ENCODE measurements around the gene CIAPIN1.
"Not testable (repeated sequence)": the region's sequence is repeated elsewhere in the genome, so short reads cannot be mapped to it uniquely, and the experiment has no call there.

CIAPIN1 gene

DNA sequence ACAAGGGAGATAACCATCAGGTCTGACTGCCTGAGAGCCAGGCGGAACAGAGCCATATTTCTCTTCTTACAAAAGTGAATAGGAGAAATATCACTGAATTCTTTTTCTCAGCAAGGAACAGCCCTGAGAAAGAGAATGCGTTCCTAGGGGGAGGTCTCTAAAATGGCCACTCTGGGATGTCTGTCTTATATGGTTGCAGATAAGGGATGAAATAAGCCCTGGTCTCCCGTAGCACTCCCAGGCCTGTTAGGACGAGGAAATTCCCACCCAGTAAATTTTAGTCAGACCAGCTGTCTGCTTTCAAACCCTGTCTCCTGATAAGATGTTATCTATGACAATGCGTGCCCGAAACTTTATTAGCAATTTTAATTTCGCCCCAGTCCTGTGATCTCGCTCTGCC is 7.2 kb downstream of the CIAPIN1 start:
- DNase-seq = not testable (repeated sequence)

- DNase-seq = no peak
Measured at GRCh38 chr16:57435838-57436237, 11.3 kb downstream of the CIAPIN1 start.

DNA sequence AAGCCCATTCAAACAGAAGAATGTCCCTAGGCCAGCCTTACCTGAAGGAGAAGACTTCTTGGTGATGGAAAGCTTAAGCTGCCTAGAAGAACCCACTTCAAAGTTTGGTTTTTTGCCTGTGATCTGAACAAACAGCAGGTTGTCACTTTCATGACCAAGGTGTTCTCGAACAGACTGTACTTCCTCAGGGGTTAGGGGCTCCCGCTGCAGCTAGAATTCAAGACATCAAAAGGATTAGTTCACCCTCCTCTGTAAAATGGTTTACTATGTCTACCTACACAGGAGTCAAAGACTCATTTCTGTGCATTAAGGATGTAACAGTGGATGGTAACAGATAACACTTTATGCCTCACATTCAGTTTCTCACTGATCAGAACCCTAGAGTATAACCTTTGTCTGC is 13.2 kb downstream of the CIAPIN1 start:
- DNase-seq = no peak

DNA sequence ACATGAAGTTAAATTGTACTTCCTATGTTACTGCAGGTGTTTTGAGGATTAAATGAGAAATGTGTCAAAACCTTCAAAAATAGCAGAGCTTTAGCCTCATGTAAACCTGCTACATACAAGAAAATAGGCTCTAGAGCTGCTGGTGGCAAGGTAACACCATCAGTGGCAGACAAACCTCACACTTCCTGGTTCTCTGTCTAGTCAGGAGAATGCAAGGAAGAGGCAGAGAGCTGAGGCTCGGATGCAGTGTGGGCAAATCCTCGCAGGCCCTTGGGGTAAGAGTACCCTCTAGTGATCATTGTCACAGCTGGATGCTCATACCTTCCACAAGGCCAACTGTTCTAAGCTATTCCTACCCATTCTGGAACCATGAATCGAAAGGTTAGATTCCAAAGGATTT is 14.2 kb downstream of the CIAPIN1 start:
- no peak for DNase-seq

DNA sequence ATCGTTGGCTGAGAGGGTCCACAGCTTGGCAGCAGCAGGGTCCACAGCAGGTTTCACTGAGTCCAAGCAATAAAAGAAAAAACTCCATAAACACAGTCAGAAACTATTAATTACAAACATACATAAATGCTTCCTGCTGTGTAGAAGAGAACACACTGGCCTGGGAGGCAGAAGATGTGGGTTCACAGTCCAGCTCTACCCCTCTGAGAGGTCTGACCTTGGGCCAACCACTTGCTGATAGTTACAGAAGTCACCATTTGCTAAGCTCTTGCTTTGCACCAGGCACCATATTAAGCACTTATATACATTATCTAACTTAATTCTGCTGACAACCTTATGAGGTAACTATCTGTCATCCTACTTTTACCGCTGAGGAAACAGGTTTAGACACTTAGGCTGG is 14.7 kb downstream of the CIAPIN1 start:
- no peak for DNase-seq

DNA sequence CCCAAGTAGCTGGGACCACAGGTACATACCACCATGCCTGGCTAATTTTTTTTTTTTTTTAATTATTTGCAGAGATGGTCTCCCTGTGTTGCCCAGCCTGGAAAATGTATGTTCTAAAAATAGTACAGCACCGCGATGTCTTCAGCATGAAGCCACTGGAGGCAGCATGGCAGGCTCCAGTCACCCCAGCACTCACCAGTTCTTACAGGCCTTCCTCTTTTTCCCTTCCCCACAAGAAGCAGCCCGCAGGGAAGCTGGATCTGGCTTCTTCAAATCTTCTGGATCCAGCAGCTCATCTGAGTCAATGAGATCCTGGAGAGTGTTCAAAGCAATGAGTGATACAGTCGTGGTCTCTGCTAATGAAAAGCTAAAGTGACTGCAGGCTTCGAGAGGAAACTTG is 16.2 kb downstream of the CIAPIN1 start:
- DNase-seq = no peak

DNA sequence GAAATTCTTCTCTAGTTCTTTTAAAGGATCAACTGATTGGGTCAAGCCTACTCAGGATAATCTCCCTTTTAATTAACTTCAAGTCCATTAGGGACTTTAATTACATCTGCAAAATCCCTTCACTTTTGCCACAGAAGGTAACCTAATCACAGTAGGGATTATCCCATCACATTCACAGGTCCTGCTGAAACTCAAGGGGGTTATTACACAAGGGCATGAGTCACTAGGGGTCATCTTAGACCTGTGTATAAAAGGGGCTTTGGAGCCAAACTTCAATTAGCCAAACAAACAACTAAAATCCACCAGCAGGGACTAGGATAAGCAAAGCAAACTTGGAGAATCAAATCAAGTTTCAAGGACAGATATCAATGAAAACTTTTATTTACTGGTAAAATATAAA is 19.4 kb downstream of the CIAPIN1 start:
- DNase-seq = no peak

- DNase-seq = no peak
Measured at GRCh38 chr16:57427307-57427706, 19.9 kb downstream of the CIAPIN1 start.

- DNase-seq = no peak
Measured at GRCh38 chr16:57426356-57426755, 20.8 kb downstream of the CIAPIN1 start.

GRCh38 chr16:57424583-57424982 is 22.6 kb downstream of the CIAPIN1 start:
- DNase-seq = no peak

GRCh38 chr16:57423152-57423551 is 24.0 kb downstream of the CIAPIN1 start:
- no peak for DNase-seq

- DNase-seq = peak in 1 of 3 experiments; percentile 43
Measured at GRCh38 chr16:57422026-57422944, 24.9 kb downstream of the CIAPIN1 start.

GRCh38 chr16:57419506-57419905 is 27.7 kb downstream of the CIAPIN1 start:
- no peak for DNase-seq

DNA sequence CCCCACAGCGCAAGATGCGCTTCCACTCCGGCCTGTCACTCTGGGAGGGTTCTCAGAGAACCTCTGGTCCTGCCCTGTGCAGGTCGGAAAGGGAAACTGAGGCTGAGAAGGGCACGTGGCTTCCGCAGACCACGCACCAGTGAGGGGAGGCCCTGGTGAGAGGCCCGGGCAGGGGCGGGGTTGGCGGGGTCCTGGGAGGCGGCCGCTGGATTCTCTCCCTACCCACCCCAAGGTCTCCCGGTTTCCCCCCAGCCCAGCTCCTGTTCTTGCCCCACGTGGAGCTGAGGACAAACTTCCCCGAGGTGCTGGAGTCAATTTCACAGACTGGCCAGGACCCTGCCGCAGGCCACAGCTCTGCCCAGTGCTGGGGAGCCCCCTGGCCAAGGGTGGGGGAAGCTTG is 31.1 kb downstream of the CIAPIN1 start:
- DNase-seq = no peak

DNA sequence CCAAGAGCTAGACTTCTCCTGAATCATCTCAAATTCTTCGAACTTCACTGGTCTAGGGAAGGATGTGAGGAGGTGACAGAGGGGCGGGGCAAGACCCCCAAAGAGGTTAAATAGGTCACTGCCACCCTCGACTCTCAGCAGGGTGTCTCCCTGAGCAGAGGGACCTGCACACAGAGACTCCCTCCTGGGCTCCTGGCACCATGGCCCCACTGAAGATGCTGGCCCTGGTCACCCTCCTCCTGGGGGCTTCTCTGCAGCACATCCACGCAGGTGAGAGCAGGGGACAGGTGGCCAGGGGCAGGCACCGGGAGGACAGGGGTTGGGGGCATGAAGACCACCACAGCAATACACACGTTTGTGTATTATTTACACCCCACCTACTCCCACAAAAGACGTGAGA is 33.5 kb downstream of the CIAPIN1 start:
- DNase-seq = no peak

DNA sequence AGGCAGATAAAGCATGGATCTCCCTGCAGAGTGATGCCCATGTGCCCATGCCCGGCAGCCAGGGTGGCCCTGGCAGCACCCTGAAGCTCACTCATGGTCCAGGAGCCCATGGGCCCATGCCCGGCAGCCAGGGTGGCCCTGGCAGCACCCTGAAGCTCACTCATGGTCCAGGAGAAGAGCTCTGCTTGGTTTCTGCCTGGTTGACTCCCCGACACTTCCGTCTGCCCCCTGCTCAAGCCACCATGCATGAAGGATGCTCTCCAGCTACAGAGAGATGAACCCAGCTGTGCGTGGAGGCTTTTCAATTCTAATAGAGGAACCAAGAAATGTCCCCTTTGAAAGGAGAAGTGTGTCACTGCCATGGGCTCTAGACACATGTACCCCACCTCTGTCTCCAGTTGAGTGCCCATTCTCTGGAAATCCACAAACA is 33.9 kb downstream of the CIAPIN1 start:
- no peak for DNase-seq

DNA sequence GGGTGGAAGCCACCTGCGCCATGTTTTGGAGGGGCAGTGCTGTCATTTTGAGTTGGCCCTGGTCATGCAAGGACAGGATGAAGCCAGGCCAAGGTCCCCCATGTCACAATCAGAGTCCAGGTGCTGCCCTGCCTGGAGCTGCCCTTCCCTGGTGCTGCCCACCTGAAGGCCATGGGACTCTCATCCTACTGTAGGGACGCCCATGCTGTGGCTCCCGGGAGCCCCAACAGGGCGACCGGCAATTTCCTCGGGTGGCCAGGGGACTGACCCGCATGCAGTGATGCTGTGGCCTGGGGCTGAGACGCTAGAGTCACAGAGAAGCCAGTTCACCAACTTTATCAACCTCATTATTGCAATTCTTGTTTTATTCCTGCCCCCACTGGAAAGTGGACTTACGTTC is 34.6 kb downstream of the CIAPIN1 start:
- DNase-seq = no peak

DNA sequence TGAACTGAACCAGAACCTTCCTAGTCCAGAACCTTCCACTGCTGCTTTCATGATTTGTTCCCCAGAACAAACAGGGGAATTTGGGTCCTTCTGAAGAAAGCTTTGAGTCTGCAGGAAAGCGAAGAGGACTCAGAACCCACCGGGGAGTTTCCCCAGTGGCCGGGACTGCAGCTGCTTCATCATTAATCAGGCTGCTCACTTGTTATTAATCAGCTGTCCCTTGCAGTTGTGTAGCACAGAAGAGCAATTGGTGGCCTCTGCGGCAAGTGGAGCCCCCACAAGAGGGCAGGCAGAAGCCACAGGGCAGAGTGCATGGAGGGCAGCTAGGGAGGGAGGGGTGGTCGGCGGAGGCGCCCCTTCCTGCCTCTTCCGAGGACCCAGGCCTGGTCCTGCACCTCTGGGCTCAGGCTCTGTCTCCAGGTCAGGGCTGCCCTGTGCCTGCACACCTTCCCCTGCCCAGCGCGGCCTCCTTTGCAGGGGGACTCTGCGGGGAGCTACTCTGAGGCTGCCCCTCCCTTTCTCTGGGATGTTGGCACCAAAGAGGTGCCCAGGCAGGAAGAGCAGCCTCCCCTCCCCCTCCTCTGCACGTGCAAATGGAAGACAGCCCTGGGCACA is 35.7 kb downstream of the CIAPIN1 start:
- DNase-seq = no peak

- DNase-seq = peak in 1 of 3 experiments; percentile 45
Measured at GRCh38 chr16:57409870-57410587, 37.2 kb downstream of the CIAPIN1 start.

DNA sequence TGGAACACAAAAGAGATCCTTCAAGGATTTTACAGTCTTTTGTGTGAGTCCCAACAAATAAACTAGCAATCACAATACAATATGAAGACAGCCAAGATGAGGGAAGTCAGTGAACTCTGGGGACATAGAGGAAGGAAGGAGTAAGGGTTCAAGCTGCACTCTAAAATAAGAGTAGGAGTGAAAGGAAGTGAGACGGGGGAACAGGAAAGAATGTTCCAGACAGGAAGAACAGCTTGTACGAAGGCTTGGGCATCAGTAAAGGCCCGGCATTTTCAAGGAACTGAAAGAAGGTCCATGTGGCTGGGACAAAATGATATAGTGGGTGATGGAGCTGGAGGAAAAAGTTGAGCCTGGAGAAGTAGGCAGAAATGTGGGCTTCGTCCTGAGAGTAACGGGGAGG is 38.1 kb downstream of the CIAPIN1 start:
- DNase-seq = no peak

DNA sequence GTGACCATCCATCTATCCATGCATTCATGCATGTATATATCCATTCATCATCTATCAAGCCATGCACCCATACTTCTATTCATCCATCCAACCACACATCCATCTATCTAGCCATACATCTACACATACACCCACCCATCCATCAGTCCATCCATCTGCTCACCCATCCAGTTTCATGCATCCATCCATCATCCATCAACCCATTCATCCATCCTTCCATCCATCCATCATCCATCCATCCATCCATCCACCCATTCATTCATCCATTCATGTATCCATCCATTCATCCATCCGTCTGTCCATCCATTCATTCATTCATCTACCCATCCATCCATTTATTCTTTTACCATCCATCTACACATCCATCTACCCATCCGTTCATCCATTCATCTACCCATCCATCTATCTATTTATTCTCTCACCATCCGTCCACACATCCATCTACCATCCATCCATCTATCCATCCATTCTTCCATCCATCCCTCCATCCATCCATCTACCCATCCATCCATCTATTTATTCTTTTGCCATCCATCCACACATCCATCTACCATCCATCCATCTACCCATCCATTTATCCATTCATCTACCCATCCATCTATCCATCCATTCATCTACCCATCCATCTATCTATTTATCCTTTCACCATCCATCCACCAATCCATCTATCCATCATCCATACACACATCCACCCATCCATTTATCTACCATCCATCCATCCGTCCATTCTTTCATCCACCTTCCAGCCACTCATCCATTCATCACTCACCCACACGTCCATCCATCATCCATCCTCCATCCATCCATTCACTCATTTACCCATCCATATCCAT is 39.4 kb downstream of the CIAPIN1 start:
- no peak for DNase-seq

GRCh38 chr16:57406881-57407280 is 40.3 kb downstream of the CIAPIN1 start:
- DNase-seq = no peak

GRCh38 chr16:57405097-57405496 is 42.1 kb downstream of the CIAPIN1 start:
- no peak for DNase-seq
